ENCODE measurements around the gene SULT4A1.

The SULT4A1 gene

DNA sequence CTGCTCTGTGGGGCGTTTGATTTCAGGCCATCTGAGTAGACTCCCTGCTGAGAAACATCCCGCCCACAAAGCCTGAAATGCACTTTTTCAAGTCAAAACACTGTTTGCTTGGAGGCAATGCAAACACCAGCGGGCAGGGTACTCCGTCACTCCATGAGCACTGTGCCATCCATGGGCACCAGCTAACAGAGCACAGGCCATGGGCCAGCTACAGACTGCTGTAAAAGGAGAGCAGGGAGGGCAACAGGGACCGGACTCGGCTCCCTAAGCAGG is 33.7 kb downstream of the SULT4A1 start:
- DNase-seq (ENCODE audit: low spot score): no peak

- DNase-seq (ENCODE audit: low spot score): no peak
Observed at GRCh38 chr22:43827926-43828724, 34.2 kb downstream of the SULT4A1 start.

DNA sequence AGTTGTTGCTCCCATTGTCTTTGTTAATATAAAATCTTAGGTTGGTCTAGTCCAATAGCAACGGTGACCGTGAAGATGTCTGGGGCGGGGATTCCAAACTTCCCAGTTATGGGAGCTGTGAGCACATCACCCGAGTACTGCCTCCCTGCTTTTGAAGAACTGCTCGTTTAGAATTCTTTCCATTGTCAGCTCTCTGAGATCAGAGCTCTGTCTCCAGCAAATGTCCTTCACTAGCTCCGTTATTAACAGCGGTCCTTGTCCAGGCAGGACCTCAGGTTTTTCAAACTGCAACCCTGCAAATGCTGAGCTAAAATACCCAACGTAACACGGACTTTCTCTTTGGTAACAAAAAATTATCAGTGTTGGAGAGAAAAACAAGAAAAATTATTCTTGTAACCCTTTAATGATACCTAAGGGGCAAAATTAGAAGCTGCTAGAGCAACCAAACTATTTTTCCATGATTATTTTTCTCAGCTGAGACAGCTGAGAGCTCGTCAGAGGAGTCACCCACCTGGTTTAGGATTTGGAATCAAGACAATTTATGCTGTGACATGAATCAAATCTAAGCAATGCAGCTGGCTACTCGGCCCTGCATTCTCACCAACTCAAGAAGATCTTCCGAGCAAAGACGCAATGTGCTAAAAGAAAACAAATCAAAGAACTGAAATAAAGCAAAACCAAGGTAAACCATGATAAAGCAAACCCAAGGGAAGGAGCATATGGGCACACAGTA is 35.1 kb downstream of the SULT4A1 start:
- no peak for DNase-seq (ENCODE audit: low spot score)

DNA sequence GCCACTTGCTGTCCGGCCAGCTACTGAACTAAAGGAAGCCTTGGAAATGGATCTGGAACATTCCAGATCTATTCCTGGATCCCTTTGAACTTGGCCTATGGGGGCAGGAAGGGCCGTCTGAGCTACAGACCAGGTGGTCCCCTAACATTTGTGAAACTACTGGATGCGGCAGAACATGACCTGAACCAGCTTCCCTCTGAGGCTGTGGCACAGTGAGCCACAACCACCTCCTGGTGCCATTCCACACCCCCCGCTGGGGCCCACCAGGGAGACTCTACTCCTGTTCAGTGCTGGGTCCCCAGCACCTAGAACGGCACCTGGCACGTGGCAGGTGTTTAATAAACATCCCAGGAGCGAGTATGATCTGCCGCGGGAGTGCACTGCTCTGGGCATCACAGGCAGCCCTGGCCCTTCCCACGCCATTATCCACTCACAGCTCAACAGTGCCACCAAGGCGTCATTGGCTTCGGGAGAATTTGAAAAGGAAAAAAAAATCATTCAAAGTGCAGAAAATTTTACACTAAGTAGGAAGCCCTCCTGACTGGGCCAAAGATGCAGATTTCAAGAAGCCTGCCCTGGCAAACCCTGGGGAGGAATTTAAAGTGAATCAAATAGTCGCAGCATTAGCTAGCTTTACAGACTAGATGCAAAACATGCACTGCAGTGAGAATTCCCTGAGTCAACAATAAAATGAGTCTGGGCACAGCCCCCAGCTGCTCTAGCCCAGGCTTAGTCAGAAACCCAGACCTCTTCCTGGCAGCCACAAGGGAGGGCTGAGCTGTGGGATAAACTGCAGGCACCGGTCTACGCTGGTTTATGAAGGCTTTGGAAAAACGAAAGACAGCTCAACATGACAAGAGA is 35.9 kb downstream of the SULT4A1 start:
- DNase-seq (ENCODE audit: low spot score): peak; percentile 76

DNA sequence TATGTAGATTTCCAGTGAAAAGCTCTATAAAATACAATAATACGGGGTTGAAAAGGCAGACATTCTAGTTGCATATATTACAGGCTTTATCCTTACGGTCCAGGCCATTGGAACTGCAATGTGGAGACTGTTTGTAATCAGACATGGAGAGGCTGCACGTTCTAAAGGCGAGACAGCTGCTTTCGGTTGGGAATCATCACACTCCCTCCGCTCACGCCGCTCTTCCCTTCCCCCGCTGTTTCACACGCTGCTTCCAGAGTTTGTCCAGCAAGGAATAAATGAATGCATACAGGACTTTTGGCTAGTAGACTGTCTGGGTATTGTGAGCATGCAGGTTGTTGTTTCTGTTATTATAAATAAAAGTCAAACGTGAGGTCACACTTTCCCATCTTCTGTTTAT is 36.7 kb downstream of the SULT4A1 start:
- DNase-seq (ENCODE audit: low spot score): no peak

- no peak for DNase-seq (ENCODE audit: low spot score)
Observed at GRCh38 chr22:43824724-43825420, 37.4 kb downstream of the SULT4A1 start.

DNA sequence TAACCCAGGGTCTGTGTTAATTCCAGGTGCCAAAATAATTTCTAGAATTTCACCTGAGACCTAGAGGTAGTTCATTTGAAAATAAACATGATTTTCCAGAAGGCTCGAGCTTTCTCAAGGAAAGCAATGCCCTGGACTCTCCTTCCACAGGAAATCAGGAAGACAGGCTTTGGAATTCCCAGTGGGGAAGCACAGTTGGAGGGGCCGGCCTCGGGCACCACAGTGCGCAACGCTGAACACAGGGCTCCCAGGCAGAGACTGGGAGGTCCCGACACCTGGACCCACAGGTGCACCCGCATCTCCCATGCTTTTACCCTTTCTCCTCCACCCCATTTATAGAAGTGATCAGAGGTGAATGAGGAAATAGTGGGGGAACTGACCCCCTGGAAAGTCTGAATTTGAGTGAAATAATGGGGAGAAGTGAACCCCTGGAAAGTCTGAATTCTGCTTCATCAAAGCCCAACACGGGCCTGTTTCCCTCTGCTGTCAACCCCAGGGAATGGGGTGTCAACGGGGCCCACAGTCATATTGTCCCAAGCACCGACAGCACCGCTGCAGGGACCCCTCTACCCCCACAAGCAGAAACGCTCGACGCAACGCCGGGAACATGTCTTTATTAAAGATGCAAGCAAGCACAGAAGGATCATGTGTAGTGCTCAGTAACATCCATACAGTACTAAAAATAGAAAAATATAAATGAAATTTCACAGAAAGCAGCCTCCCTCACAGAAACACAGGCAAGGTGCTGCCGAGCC is 38.2 kb downstream of the SULT4A1 start:
- DNase-seq (ENCODE audit: low spot score): no peak

DNA sequence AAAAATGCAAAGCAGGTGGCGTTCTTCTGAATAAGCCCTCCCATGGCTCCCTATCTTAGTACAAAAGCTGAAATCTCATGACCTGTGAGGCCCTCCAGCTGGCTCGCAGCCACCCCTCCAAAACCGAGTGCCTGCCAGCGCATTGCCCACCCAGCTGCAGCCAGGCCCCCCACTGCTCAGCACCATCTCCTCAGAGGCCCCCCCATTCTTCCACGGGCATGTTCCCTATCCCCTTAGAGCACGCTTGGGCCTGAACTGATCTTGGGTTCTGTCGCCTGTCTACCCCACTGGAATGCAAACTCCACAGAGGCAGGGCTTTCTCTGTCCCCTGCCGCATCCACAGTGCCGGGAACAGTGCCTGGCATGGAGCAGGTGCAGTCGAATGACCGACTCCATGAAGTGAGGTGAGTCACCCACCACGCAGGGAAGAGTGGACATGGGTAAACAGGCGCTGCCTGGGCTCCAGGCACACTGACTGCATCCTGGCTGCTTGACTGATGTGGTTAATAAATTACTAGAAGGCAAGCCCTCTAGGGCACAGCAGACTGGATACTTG is 38.9 kb downstream of the SULT4A1 start:
- no peak for DNase-seq (ENCODE audit: low spot score)

- DNase-seq (ENCODE audit: low spot score): no peak
Observed at GRCh38 chr22:43821606-43822425, 40.5 kb downstream of the SULT4A1 start.

- no peak for DNase-seq (ENCODE audit: low spot score)
Observed at GRCh38 chr22:43820651-43821305, 41.5 kb downstream of the SULT4A1 start.

GRCh38 chr22:43819931-43820640 is 42.2 kb downstream of the SULT4A1 start:
- DNase-seq (ENCODE audit: low spot score): no peak

DNA sequence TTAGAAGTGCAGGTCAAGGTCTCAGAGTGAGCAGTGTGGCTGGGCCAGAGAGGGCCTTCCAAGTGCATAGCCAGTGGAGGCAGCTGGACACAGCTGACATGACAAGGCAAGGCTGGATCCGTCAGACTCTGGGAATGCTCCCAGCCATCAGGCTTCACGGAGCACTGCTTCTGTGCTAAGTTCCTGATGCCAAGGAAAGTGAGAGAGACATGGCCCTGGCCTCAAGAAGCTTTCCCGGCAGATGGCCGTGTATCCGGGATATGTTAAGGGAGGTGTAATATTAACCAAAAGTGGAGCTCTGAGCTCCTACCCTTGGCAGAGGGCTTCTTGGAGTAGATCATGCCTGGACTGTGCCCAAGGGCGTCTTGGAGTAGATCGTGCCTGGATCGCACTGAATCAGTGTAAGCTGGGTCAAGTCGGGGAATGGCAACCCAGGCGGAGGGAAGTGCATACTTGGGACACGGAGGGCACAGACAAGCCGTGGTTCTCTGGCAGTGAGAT is 42.8 kb downstream of the SULT4A1 start:
- no peak for DNase-seq (ENCODE audit: low spot score)

- no peak for DNase-seq (ENCODE audit: low spot score)
Observed at GRCh38 chr22:43818981-43819380, 43.3 kb downstream of the SULT4A1 start.

DNA sequence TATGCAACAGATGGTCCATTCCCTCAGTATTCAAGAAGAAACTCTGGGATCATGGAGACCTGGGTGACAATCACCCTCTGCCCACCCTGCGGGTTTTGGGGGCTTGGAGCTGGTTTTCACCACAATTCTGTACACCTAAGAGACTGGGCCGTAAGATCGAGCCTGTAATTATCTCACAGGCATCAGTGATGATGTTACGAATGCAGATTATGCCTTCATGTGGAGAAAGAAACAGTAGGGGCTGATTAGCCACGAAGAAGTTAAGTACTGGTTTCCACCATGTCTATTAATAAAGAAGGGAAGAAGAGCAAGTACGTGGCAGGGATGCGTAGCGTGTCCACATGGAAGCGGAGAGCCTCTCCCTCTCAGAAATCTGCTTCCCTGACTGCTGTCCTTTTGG is 44.9 kb downstream of the SULT4A1 start:
- DNase-seq (ENCODE audit: low spot score): no peak

- DNase-seq (ENCODE audit: low spot score): no peak
Observed at GRCh38 chr22:43814264-43814663, 48.0 kb downstream of the SULT4A1 start.

GRCh38 chr22:43812890-43813289 is 49.4 kb downstream of the SULT4A1 start:
- no peak for DNase-seq (ENCODE audit: low spot score)

GRCh38 chr22:43812149-43812842 is 50.0 kb downstream of the SULT4A1 start, which contains the start of gene EFCAB6:
EFCAB6 (minus strand) TSS chr22:43812305; CDS start chr22:43782318, 29,987 bp downstream.
- DNase-seq (ENCODE audit: low spot score): peak; percentile 97

DNA sequence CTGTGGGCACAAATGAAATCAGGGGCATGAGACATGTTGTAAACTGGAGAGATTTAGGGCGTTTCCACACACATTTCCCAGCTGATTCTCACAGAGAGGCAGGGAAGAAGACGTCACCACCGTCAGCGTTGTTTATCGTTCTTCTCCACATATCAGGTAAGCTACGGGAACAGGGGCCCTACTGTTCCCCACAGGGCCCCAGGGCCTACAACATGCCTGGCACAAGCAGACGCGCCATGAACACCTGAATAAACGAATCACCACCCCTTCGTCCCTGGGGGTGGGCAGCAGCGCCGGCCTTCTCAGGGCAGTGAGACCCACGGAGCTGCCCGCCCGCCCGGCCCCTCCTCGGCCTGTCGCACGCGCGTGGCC is 50.5 kb downstream of the SULT4A1 start:
- no peak for DNase-seq (ENCODE audit: low spot score)
